Measurements from ENCODE around the gene DPPA5.

GRCh38 chr6:73341335-73341734 lies 12.7 kb downstream of the DPPA5 start:
- TF ChIP-seq POLR2A (IDR thresholded peaks at IDR 0.05; ENCODE audit: low read length) = no peak
- TF ChIP-seq GATA1 (IDR thresholded peaks at IDR 0.05; ENCODE audit: low read depth, low read length) = no peak
